ENCODE data around the gene GADD45G.

GADD45G gene

GRCh38 chr9:89592963-89593726 is 11.7 kb upstream of the GADD45G start:
- no peak for FAIRE-seq

GRCh38 chr9:89593727-89594427 is 10.9 kb upstream of the GADD45G start:
- no peak for FAIRE-seq

DNA sequence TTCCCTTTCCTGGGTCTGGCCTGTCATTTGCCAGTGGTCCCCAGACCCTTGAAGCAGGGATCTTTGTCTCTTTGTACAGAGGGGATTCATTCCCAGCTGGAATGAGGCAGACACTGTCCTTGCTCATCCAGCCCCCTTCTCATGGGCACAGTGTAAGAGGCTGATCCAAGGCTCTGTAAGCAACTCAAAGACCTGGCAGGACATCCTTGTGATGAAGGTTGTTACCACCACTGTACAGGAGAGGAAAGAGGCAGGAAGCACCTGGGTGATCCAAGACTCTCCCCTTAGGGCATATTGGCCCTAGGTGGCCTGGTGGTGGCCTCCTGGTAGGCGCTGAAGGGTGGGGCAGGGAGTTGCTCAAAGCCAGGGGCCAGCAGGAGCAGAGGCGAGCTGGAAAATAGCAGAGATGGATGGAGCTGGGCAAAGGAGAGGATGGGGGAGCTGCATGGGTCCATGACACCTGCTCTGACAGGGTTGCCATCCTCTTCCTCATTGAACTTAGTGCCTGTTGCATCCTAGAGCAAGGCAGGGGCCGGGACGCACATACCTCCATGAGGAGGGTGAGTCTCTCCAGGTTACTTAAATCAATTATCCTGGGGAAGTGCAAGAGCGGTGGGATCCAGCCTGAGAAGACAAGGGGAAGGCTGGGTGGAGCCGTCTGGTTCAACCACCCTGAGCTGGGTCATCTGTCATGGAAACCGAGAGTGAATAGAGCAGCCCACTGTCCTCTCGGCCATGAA is 9.8 kb upstream of the GADD45G start:
- no peak for FAIRE-seq

- no peak for FAIRE-seq
These were observed 9.2 kb upstream of the GADD45G start for GRCh38 chr9:89595646-89596045.

DNA sequence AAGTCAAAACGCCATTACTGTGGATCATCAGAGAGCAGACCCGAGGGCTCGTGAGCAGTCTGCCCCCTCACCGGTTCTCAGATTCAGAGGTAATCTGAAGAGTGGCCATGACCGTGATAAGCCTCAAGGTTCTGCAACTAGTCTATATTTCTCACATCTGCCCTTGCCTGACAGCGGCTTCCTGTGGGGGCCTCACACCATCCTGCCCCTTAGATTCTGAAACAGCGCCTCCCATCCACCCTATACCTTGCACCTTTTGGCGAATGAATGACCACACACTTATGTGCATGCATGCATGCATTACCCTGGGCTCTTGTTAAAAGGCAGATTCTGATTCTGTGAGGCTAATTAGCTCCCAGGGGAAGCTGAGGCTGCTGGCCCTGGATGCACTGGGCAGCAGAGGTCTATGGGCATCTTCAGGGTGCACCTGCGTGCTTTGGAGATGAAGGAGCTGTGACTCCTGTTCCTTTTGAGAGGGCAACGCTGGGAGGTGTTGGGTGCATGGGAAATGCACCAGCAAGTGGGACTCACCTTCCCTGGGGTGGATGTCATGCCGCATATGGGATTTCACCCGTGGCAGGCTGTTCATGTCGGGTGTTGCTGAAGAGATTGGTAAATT is 7.8 kb upstream of the GADD45G start:
- no peak for FAIRE-seq

DNA sequence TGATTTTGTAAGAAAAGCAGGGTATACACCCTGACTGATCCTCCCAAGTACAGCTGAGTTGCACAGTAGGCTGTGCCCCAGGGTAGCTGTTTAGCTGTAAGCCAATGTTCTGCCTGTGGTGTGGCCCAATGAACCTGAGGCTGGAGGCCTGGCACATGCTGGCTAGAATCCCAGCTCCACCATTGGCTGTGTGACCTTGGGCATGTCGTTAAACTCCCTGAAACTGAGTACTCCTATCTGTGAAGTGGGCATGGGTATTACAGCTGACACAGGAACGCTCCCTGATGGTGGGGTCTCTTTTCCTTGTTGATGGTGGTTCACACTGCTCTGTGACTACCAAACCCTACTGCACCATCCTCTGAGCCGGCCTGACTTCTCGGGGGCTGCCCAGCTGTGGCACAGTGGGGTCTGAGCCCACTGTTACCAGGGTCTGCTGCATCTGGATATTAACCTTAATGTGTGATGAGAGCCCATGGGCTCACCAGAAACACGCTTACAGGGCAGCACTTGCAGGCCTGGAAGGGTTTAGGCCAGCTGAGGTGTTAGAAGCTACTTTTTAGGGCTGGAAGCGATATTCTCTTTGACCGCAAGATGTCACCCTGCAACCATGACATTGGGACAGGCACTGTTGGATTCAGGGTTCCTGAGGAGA is 7.0 kb upstream of the GADD45G start:
- FAIRE-seq: peak; percentile 19

DNA sequence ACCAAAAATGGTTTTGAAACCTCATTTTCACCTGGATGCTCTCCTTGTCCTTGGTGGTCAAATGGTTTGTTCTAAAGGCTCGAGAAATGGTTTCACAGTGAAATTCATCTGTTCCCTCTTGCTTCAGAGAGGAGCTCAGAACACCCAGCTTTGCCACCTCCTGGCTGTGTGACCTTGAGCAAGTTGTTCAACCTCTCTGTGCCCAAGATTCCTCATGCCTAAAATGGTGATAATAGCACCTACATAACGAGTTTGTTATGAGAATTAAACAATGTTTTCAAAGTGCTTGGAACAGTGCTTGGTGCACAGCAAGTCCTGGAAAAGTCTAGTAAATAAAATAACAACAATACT is 6.5 kb upstream of the GADD45G start:
- FAIRE-seq: no peak

DNA sequence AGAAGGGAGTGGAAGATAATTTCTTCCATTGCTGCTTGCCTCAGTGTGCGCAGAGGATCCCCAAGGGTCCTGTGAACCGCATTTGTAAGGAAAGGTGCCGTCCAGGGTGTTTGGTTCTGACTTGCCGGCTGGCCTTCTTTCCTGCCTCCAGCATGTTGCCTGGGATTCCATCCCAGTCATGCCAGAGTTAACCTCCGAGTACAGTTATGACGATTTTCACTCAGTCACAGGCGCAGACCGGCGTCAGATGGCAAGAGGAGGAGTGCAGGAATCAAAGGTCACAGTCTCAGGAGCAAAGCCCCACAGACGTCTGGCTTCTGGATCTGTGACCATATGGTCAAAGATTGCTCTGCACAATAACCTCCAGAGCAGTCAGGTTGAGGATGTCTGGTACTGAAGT is 5.9 kb upstream of the GADD45G start:
- FAIRE-seq: no peak

GRCh38 chr9:89600831-89601230 is 4.0 kb upstream of the GADD45G start:
- no peak for FAIRE-seq

DNA sequence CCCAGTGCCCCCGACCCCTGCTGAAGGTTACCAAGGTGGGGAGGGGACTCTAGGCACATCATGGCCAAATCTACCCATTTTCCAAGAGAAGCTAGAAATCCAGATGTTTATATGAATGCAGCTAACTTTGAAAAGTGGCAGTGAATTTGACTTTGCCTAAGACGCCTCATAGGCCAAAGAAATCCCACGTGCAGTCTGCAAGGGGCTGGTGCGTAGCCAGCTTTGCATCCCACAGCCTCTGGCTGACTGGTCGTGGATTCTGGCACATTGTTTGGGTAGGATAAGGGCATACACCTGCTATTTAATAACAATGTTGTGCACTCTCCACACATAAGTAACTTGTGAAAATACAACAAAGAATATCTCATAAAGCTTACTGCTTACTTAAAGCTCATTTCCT is 3.5 kb upstream of the GADD45G start:
- FAIRE-seq: no peak

- no peak for FAIRE-seq
These were observed 2.8 kb upstream of the GADD45G start for GRCh38 chr9:89601856-89602562.

DNA sequence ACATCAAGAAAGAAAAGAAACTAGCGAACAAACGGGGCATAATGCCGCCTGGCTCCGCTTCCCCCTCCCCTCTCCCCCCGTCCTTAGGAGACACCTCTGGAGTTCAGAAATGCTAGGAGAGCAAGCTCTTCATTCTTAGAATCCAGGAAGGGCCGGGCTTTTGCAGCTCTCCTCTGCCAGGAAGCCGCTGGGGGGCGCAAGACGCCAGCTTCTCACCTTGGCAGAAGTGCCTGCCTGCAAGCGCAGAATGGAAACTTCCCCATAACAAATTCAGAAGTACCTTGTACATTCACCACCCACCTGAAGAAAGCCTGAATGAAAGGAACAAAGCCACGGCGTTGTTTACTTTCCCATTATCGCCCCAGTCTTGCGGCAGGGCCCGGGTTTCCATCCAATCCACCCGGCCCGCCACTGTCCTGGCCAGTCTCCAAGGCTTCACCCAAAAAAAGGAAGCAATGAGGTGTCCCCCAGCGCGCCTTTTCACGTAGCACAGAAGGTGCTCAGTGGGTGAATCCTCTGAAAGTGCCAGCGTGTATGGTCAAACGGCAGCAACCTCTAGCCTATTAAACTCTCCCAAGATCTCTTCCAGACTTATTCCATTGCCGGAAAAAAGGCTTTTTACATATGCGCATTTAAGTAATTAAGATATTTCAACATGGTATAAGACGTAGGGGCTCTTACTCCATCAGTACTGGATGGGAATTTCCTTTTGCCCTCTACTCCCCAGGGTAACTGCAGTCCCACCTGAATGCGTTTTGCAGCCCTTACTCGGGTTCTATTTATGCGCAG is 1.6 kb upstream of the GADD45G start:
- FAIRE-seq: no peak

- FAIRE-seq: no peak
These were observed 796 bp upstream of the GADD45G start for GRCh38 chr9:89603767-89604665.

DNA sequence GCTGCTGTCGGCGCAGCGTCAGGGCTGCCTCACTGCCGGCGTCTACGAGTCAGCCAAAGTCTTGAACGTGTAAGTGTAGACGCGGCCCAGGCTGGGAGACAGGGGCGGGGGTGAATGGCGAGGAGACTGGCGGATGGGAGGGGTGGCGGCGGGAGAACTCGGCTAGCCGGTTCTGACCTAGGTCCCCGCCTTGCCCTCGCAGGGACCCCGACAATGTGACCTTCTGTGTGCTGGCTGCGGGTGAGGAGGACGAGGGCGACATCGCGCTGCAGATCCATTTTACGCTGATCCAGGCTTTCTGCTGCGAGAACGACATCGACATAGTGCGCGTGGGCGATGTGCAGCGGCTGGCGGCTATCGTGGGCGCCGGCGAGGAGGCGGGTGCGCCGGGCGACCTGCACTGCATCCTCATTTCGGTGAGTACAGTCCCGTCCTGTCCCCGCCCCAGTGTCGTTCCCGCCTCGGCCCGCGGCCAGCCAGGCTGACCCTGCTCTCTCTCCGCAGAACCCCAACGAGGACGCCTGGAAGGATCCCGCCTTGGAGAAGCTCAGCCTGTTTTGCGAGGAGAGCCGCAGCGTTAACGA is 745 bp downstream of the GADD45G start:
- no peak for FAIRE-seq

- no peak for FAIRE-seq
These were observed 1.3 kb downstream of the GADD45G start for GRCh38 chr9:89606049-89606623.

- no peak for FAIRE-seq
These were observed 2.0 kb downstream of the GADD45G start for GRCh38 chr9:89606624-89607311.

DNA sequence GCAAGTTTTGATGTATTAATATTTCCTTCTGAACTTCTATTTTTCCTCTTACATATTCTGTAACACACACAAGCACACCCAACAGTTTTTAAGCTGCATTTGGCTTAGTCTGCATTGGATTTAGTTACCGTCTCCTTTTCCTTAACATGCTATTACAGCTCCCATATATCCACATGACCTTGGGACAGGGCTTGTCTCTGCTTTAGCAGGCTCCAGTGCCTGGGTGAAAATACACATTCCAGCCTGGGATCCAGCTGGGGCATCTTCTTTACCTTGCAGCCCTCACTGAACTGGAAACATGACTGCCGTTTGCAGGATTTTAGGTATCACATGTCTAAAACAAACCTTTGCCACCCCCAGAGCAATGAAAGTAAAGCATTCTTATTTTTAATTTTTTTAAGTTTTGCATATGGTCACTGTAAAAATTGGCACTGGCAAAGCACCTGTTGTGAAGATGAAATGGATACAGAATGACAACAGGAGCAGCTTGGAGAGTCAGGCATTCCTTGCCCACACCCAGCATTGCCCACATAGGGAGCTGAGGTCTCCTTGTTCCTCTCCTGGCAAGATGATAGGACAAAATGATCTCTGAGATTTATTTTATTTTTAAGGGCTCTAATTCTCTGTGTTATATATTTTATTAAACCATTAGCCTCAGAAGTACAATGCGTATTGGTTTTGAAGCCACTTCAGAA is 4.0 kb downstream of the GADD45G start:
- FAIRE-seq: no peak

GRCh38 chr9:89609426-89610006 is 4.7 kb downstream of the GADD45G start:
- FAIRE-seq: no peak
